Endothelial cell of umbilical vein (primary cell): ENCODE data around the gene KDR. TPM values are rescaled to one million over a fixed set of nuclear protein-coding genes. Genes with fewer than 3 reads are reported as not detected.

ENCODE experiments used
- BruUV-seq: library from RNA; stranded (reverse); fragments of 400-500 nt; replicated peaks from 2 replicates; lab custom pipeline; 2021; lab: Mats Ljungman, UMichigan
- CTCF ChIA-PET: fragments of 300-600, 350-600 bp; sonication (Branson Sonifier 250); formaldehyde crosslinking; loops from one replicate; lab custom pipeline; 2021; ENCODE audit warnings: antibody characterized with exemption, inconsistent platforms; lab: Charles Lee
- POLR2A ChIA-PET: fragments of 300-600, 350-600 bp; sonication (Branson Sonifier 250); formaldehyde crosslinking; loops from one replicate; lab custom pipeline; 2021; ENCODE audit warnings: antibody characterized with exemption, inconsistent platforms; lab: Charles Lee
- DNase-seq: peaks from one replicate; pipeline ENCODE4 v3.0.0-alpha.2; 2011; ENCODE audit warnings: low read depth, low spot score
- FAIRE-seq: peaks from 2 replicates; lab custom pipeline; 2011; peaks lifted over from hg19 to GRCh38; lab: Jason Lieb, UNC
- H2AFZ ChIP-seq: 2 replicates; pipeline ENCODE4 v1.6.0; 2012; ENCODE audit warnings: low read depth, low read length, control low read depth, inconsistent platforms
- H3K27ac ChIP-seq: 2 replicates; pipeline ENCODE4 v1.5.1; 2011; ENCODE audit warnings: low read depth, mild to moderate bottlenecking, control low read depth, low read length, moderate library complexity; ENCODE audit not compliant: insufficient read depth
- H3K27me3 ChIP-seq, 2 experiments: 2 replicates each; pipeline versions ENCODE4 v1.6.0 to v1.6.1; 2011; ENCODE audit warnings: low read length in 2 of 2, mixed read lengths in 1 of 2; ENCODE audit not compliant: control insufficient read depth in 2 of 2, insufficient read depth in 2 of 2
- H3K36me3 ChIP-seq, 2 experiments: 2 replicates in 1 of 2; 3 replicates in 1 of 2; pipeline ENCODE4 v1.5.1; 2011; ENCODE audit warnings: low read length in 2 of 2, mild to moderate bottlenecking in 1 of 2, moderate library complexity in 1 of 2; ENCODE audit not compliant: control insufficient read depth in 2 of 2, insufficient read depth in 2 of 2; ENCODE audit errors: extremely low read depth in 1 of 2
- H3K4me1 ChIP-seq: 3 replicates; pipeline ENCODE4 v1.5.1; 2011; ENCODE audit warnings: mild to moderate bottlenecking, low read length; ENCODE audit not compliant: control insufficient read depth, insufficient read depth; ENCODE audit errors: extremely low read depth
- H3K4me2 ChIP-seq: 2 replicates; pipeline ENCODE4 v1.6.1; 2011; ENCODE audit warnings: low read length, control low read depth, mixed read lengths; ENCODE audit not compliant: insufficient read depth
- H3K4me3 ChIP-seq, 3 experiments: fragments of 200-600 bp in 1 of 3; sonication (generic), shearing (Covaris generic) in 1 of 3; replicated peaks in 1 of 3; 2 replicates each; pipeline ENCODE4 v1.5.1; 2011 to 2016; ENCODE audit warnings: control low read depth in 3 of 3, low read length in 3 of 3, mild to moderate bottlenecking in 2 of 3, inconsistent platforms in 1 of 3, low read depth in 1 of 3, moderate library complexity in 1 of 3; ENCODE audit not compliant: insufficient read depth in 1 of 3
- H3K79me2 ChIP-seq: 2 replicates; pipeline ENCODE4 v1.6.0; 2012; ENCODE audit warnings: low read length, inconsistent platforms; ENCODE audit not compliant: control insufficient read depth, insufficient read depth
- H3K9ac ChIP-seq: replicated peaks from 2 replicates; pipeline ENCODE3; 2011; ENCODE audit warnings: low read length, control low read depth; ENCODE audit not compliant: insufficient read depth; ENCODE audit errors: extremely low read depth
- H3K9me1 ChIP-seq: replicated peaks from 3 replicates; pipeline ENCODE4 v1.6.0; 2011; ENCODE audit warnings: mild to moderate bottlenecking, low read length; ENCODE audit not compliant: control insufficient read depth, insufficient read depth; ENCODE audit errors: extremely low read depth
- H3K9me3 ChIP-seq: replicated peaks from 2 replicates; pipeline ENCODE4 v1.5.1; 2012; ENCODE audit warnings: low read length, inconsistent platforms; ENCODE audit not compliant: control insufficient read depth, insufficient read depth
- H4K20me1 ChIP-seq: replicated peaks from 2 replicates; pipeline ENCODE3; 2011; ENCODE audit warnings: mild to moderate bottlenecking, low read length; ENCODE audit not compliant: control insufficient read depth, insufficient read depth; ENCODE audit errors: extremely low read depth
- CTCF ChIP-seq, 2 donors: IDR thresholded peaks; 1 replicate in 1 of 2; 2 replicates in 1 of 2; pipeline ENCODE4 v1.5.1; 2011; ENCODE audit warnings: low read length in 2 of 2, mild to moderate bottlenecking in 2 of 2, moderate library complexity in 2 of 2, control low read depth in 1 of 2, inconsistent platforms in 1 of 2, low read depth in 1 of 2; ENCODE audit not compliant: insufficient read depth in 1 of 2; ENCODE audit errors: extremely low read depth in 1 of 2
- EZH2 ChIP-seq: IDR thresholded peaks from 2 replicates; pipeline ENCODE4 v1.6.1; 2012; ENCODE audit warnings: borderline replicate concordance, low read depth, mild to moderate bottlenecking, moderate library complexity, low read length, inconsistent platforms; ENCODE audit not compliant: severe bottlenecking
- FOS ChIP-seq: IDR thresholded peaks from 2 replicates; pipeline ENCODE4 v1.6.1; 2011; ENCODE audit warnings: mild to moderate bottlenecking, low read length, moderate library complexity, borderline replicate concordance; ENCODE audit not compliant: insufficient read depth
- GATA2 ChIP-seq: IDR thresholded peaks from 2 replicates; pipeline ENCODE4 v1.7.0; 2011; ENCODE audit warnings: low read depth, mild to moderate bottlenecking, moderate library complexity, mixed read lengths, low read length; ENCODE audit not compliant: insufficient read length, insufficient read depth
- JUN ChIP-seq: IDR thresholded peaks from 2 replicates; pipeline ENCODE4 v1.6.1; 2011; ENCODE audit warnings: borderline replicate concordance, low read depth; ENCODE audit not compliant: insufficient read length, insufficient read depth
- MAX ChIP-seq: IDR thresholded peaks from 2 replicates; pipeline ENCODE4 v1.6.1; 2011; ENCODE audit not compliant: insufficient read depth, insufficient read length
- MYC ChIP-seq: IDR thresholded peaks from one replicate; pipeline ENCODE4 v1.6.1; 2011; ENCODE audit warnings: mild to moderate bottlenecking, low read depth, low read length
- POLR2A ChIP-seq: IDR thresholded peaks from 2 replicates; pipeline ENCODE4 v1.6.1; 2012; ENCODE audit warnings: low read depth, mild to moderate bottlenecking, control low read depth, low read length
- POLR2AphosphoS5 ChIP-seq: IDR thresholded peaks from 2 replicates; pipeline ENCODE4 v1.6.1; 2012; ENCODE audit warnings: low read depth, mild to moderate bottlenecking, control low read depth, low read length, moderate library complexity; ENCODE audit not compliant: insufficient read depth
- dilution Hi-C: fragments of 300-500 bp; cut with MboI; formaldehyde crosslinking; loops from one replicate; pipeline ENCODE4 v1.15.0; 2019; ENCODE audit warnings: low sequenced_read_pairs; ENCODE audit not compliant: extremely low pct_ligation_motif_present
- intact Hi-C: fragments of 100-400 bp; cut with micrococcal nuclease; formaldehyde crosslinking; loops from one replicate; pipeline ENCODE4 v1.10.0; 2022
- polyA plus RNA-seq, 4 experiments: library from polyadenylated mRNA; depleted of rRNA in 3 of 4; stranded (reverse) in 3 of 4; unstranded in 1 of 4; fragments of >200 nt; gene quantifications; 2 replicates each; pipeline versions ENCODE4 v1.2.1 to v1.2.3, GENCODE V29; 2011 to 2012; ENCODE audit warnings: missing spikeins in 1 of 4
- total RNA-seq: library from RNA; stranded (reverse); gene quantifications from 2 replicates; pipeline ENCODE4 v1.2.3, GENCODE V29; 2021

The KDR gene
- total and polyA plus RNA-seq, 2 donors (not counting 3 experiments of a cell fraction or from before 2014, with no cell fraction given): 80.5 to 145 TPM

DNA sequence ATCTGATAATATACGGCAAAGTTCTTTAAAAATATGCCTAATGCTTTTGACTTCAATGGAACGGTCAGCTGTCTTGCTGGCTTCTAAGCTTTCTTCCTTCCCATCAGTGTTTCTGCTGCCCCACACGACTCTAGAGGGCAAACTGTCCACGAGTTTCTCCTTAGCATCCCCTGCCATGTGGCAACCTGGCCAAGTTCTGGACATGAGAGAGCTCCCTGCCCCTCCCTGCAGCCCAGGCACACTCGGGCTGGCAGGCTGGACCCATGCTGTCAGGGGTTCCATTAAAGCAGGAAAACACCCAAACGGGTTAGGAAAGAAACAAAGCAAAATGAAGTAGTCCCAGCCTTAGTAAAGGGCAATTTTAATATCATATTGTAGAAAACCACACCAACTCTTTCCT is 38.8 kb downstream of the KDR start:
- POLR2A ChIA-PET: no interaction called here
- H3K4me3 ChIP-seq: no peak overlapping the region
- H3K9me1 ChIP-seq: no peaks in the 10 kb centered on the region
- FAIRE-seq (no peak), DNase-seq (no peak)
- no peak overlapping the region for H3K27ac ChIP-seq
- no TSS peak for BruUV-seq
- H3K4me1 ChIP-seq: peaks cover 39% of the 10 kb centered on the region
- H3K27me3 ChIP-seq: no peaks in the 10 kb centered on the region
- no peak for TF ChIP-seq MYC
- TF ChIP-seq JUN: no peak
- TF ChIP-seq GATA2: no peak
- TF ChIP-seq MAX: no peak
- no peak for TF ChIP-seq EZH2
- TF ChIP-seq CTCF (IDR thresholded peaks at IDR 0.05; ENCODE audit: extremely low read depth in 1 of 2, insufficient read depth in 1 of 2, low read depth in 1 of 2, low read length in 2 of 2): no peak
- TF ChIP-seq POLR2A: no peak
- no peak for TF ChIP-seq FOS
- TF ChIP-seq POLR2AphosphoS5: no peak
- no peaks in the 10 kb centered on the region for H3K79me2 ChIP-seq
- H3K4me2 ChIP-seq: no peak overlapping the region
- H4K20me1 ChIP-seq: no peaks in the 10 kb centered on the region
- intact Hi-C loops: no loop called here
- CTCF ChIA-PET: no interaction called here
- H3K9ac ChIP-seq: no peak overlapping the region
- peaks cover 56 to 61% of the 10 kb centered on the region in 2 experiments for H3K36me3 ChIP-seq
- no peak overlapping the region for H2AFZ ChIP-seq
- H3K9me3 ChIP-seq: no peaks in the 10 kb centered on the region
- dilution Hi-C loops: no loop called here
